Measurements from ENCODE around the gene ABCA1.
A peak's percentile ranks its signal among the peaks of the same experiment; 100 is the strongest.

The ABCA1 gene

GRCh38 chr9:104842698-104843097, 85.3 kb downstream of the ABCA1 start:
- no peak for DNase-seq

GRCh38 chr9:104841601-104842141, 86.3 kb downstream of the ABCA1 start:
- peak in 5 of 51 donors; percentile 13 to 31 (median 21) for DNase-seq

- no peak for DNase-seq
Observed at GRCh38 chr9:104838958-104839357, 89.0 kb downstream of the ABCA1 start.

- no peak for DNase-seq
Observed at GRCh38 chr9:104836767-104837166, 91.2 kb downstream of the ABCA1 start.

- DNase-seq = peak in 6 of 51 donors; percentile 7 to 61 (median 17)
Observed at GRCh38 chr9:104836235-104836634, 91.7 kb downstream of the ABCA1 start.

GRCh38 chr9:104835161-104835560, 92.8 kb downstream of the ABCA1 start:
- DNase-seq = no peak

- no peak for DNase-seq
Observed at GRCh38 chr9:104833696-104834095, 94.3 kb downstream of the ABCA1 start.

- DNase-seq = no peak
Observed at GRCh38 chr9:104831681-104832080, 96.3 kb downstream of the ABCA1 start.

GRCh38 chr9:104826911-104827310, 101.0 kb downstream of the ABCA1 start:
- DNase-seq = no peak

GRCh38 chr9:104826079-104826775, 101.7 kb downstream of the ABCA1 start:
- no peak for DNase-seq

GRCh38 chr9:104820336-104820735, 107.6 kb downstream of the ABCA1 start:
- no peak for DNase-seq

GRCh38 chr9:104819033-104819432, 108.9 kb downstream of the ABCA1 start:
- no peak for DNase-seq

GRCh38 chr9:104817437-104817836, 110.5 kb downstream of the ABCA1 start:
- DNase-seq = no peak

- no peak for DNase-seq
Observed at GRCh38 chr9:104815851-104816565, 111.9 kb downstream of the ABCA1 start.

GRCh38 chr9:104810421-104811339, 117.3 kb downstream of the ABCA1 start:
- DNase-seq = peak in 20 of 51 donors; percentile 5 to 43 (median 12)

- peak in 23 of 51 donors; percentile 3 to 62 (median 32) for DNase-seq
Observed at GRCh38 chr9:104808035-104808614, 119.8 kb downstream of the ABCA1 start.

GRCh38 chr9:104805441-104805840, 122.5 kb downstream of the ABCA1 start:
- DNase-seq = no peak

GRCh38 chr9:104802906-104803305, 125.0 kb downstream of the ABCA1 start:
- no peak for DNase-seq

- DNase-seq = no peak
Observed at GRCh38 chr9:104802110-104802509, 125.8 kb downstream of the ABCA1 start.

GRCh38 chr9:104800068-104800785, 127.7 kb downstream of the ABCA1 start:
- DNase-seq = no peak

Measured in hypothalamus (tissue), 51 donors.